GF-D8 (cell line): ENCODE measurements around the gene AKAP5.

ENCODE experiments used
- DNase-seq: peaks from one replicate; lab custom pipeline; 2025; lab: John Stamatoyannopoulos, UW

Gene AKAP5, protein sequence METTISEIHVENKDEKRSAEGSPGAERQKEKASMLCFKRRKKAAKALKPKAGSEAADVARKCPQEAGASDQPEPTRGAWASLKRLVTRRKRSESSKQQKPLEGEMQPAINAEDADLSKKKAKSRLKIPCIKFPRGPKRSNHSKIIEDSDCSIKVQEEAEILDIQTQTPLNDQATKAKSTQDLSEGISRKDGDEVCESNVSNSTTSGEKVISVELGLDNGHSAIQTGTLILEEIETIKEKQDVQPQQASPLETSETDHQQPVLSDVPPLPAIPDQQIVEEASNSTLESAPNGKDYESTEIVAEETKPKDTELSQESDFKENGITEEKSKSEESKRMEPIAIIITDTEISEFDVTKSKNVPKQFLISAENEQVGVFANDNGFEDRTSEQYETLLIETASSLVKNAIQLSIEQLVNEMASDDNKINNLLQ

DNA sequence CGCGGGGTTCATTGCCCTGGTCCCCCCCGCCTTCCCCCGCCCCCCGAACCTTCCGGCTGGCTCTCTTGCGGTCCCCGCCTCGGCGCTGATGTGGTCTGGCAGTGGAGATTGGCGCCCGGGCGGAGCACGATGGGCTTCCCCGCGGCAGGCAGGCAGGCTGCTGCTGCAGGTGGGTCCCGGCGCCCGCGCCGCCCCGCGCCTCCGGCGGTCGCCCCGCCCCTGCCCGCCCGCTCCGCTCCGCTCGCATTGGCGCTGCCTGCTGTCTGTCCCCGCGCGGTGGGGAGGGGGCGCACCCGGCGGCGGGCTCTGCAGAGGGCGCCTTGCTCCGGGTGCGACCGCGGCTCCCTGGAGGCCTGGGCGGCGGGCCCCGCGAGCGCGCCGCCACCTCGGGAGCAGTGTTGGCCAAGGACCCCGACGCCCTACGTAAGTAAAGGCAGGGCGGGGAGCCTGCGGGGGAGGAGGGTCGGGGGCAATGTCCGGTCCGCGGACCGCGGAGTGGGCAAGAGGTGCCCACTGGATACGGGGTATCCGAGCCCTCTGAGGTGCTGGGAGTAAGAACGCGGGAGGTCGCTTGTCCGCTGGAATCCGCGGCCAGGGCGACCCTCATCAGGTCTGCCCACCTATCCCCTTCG is at the start of gene AKAP5:
Gene AKAP5, plus strand, starts transcription at position 309 of the 632 bp plus-strand sequence. CDS start 2,896 bp downstream, outside the sequence.
- no peak for DNase-seq

DNA sequence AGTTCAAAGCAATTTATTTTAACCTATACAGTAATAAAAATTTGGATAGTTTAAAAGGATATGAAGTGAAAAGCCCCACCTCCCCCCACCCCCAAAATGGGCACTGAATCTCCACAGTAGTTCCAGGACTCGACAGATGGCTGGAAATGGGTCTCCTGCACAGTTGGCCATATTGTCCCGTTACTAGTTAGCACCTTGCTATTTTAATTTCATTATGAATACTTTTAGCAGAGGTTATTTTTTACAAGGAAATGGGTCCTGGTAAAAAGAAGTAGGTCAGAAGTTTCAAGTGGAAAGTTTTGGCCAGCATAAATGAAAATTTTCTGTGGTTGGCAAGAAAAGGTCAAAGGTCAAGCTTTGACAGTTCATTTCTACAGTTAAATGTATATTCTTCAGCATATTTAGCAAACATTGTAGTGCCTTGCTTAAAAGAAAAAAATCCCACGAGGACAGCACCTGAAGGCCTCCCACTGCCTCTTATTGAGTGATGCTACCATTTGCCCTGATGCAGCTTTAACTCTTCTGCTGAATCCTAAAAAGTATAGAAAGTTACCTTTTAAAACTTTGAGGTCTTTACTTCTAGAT is 48.9 kb upstream of the AKAP5 start:
- no peak for DNase-seq

DNA sequence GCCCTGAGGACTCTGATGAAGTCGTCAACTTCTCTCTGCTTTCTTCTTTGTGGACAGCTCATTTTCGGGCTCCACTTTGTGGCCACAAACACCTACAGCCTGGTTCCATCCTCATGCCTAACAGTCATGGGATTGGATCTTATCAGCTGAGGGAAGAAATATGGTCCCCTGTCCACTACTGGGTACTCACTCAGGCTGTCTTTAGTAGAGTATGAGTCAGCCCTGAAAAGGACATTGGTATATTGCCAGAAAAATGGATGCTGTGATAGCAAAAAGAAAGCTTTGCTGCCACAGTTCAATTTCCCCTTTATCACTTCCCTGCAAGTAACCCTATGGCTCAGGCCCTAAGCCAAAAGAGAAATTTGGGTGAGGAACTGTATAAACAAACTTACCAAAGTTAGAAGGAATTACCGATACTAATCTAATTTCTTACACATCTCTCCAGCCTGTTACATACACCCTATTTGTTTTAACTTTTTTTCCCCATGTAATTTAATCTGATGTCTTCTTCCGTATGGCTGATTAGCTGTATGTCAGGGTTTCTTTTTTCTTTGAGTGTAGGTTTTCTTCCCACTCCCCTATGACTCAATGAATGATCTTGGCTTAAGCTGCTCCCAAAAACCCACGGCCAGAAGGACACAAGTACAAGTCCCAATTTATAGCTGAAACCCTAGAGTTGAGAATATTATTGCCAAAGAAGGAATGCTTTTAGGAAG is 48.1 kb upstream of the AKAP5 start:
- DNase-seq = no peak

DNA sequence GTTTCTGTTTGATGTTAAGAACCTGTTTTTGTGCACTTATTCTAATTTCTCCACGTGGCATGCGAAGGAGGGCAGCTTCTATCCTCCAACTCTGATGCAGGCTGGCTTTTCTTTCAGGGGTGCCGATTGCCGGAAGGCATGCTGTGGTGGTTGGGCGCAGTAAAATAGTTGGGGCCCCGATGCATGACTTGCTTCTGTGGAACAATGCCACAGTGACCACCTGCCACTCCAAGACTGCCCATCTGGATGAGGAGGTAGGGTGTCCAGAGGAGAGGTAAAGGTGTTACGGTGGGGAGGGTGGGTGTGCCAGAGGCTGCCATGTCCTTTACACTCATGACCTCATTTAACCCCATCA is 47.6 kb upstream of the AKAP5 start:
- no peak for DNase-seq

DNA sequence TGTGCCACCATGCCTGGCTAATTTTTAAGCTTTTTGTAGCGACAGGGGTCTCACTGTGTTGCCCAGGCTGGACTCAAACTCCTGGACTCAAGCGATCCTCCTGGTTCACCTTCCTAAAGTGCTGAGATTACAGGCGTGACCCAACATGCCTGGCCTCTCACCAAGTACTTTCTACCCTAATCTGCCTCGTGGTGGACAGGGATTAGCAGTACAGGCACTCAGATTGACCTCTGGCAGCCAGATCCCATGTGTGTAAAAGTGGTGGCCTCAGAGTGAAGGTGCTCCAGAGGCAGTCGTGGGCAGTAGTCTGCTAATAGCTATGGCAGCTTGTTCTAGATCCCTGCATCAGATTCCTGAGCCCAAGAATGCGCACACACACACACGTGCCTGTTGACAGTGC is 46.3 kb upstream of the AKAP5 start:
- DNase-seq = no peak

DNA sequence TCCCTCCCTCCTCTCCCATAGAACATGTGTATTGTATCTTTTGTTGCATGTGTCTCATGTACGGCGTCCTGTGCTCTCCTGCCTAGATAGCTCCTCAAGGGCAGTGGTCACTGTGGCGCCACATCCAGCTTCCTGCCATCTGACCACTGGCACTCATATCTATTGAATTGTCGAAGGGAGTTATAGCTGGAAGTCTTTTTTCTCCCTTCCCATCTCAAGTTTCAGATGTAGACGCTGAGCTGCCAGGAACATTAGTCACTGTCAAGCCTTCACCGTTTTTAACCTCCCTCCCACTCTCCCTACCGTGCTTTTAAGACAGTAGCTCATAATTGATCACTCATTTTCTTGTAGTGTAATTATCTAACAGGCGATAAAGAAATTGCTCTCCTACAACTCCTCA is 44.1 kb upstream of the AKAP5 start:
- no peak for DNase-seq

DNA sequence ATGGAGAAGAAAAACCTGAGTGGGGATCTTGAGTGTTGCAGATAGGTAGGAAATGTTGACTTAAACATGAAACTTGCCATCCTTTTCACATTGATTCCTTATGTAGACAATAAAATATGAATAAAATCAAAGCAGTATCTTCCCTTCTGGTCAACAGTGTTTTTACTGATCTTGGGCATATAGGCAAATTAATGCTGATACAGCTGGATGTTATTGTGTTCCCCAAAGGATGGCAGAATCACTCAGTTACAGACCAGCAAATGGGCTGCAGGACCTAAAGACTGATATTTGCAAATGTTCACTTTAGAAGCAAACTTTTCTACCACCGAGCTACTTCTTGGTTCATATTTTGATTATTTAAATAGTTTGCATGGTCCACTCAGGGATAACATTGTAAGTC is 43.3 kb upstream of the AKAP5 start:
- DNase-seq = no peak

DNA sequence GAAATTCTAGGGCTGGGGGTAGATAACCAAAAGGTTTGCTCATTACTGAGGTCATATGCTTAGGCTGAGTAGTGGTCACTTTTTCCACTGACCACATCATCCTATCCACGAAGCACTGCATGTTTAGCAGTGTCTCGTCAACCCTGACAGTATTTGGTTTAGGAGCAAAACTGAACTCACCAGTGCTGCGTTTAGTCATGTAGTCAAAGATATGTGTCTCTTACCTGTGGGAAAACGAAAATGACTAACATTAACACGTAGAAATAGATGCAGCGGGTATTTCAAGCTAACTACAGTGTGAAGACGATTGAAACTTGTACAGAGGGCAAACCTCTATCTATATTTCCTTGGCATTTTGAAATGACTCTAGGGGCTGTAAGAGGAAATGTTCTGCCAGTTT is 42.5 kb upstream of the AKAP5 start:
- no peak for DNase-seq

DNA sequence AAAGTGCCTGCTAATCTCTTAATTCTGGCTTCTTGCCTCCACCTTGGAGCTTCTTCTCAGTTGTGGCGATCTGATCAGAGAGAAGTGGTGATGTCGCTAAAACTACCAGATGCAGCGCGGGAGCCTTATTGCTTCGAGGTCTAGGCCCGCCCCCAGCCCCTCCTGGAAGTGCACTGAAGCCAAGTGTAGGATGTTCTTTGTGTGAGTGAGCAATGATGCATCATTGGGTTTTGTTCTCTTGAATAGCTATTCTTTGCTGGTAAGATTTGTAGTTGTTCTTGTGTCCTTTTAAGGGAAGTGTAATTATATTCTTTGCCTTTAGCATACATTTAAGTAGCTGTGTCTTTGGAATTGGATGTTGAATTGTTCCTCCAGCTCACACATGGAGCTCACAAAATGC is 41.3 kb upstream of the AKAP5 start:
- DNase-seq = no peak

DNA sequence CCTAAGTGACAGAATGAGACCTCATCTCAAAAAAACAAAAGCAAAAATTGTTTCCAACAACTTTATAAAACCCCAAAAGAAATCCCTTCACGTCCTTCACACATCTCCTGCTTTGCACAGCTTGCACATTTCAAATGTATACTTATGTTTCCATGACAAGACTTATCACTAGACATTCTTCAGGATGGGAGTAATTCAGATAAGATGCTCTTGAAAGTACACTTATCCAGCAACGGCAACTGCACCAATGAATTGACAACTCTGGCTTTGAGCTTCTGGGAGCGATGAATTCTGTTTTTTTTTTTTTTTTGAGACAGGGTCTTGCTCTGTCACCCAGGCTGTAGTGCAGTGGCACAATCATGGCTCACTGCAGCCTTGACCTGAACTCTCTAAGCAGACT is 30.8 kb upstream of the AKAP5 start:
- no peak for DNase-seq

DNA sequence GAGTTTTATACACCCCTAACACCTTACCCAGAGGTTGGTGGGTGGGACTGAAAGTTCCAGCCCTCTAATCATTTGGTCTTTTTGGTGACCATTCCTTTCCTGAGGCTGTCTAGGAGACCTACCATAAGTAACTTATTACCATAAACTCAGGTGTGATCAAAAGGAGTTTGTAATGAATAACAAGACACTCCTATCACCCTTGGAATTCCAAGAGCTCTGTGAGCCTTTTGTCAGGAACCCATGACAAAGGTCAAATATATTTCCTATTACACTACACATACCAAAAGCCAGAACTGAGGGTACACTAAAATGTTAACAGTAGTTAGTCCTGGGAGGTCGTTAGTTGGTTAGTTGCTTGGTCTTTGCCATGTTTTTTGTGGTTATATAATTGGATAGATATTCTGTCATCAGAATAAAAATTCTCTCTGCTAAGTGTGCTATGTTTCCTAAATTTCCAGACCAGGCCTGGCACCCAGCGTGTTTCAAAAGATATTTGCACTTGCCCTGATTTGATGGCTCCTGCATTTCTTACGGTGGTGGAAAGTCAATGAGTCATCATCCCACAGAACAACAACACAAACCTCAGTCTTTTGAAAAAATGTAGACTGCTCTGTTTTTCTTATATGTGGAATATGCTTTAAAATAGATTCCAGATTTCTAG is 27.0 kb upstream of the AKAP5 start:
- DNase-seq = no peak

DNA sequence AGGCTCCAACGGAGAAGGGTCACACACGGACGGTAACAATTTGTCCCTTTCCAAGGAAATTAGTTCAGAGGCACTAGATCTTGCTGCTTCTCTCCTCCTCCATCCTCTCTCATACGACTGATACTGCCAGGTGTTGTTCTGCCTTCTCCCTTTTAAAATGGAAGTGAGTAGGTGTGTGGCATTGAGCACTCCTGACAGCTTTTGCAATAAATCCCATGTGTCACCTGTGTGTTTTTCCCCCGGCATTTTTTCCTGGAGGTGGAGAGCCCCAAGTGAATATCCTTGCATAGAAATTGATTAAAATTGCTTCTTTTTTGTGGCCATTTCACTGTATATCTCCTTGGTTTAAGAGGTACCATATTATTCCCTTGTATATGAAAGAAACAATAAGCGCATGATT is 26.2 kb upstream of the AKAP5 start:
- DNase-seq = no peak

DNA sequence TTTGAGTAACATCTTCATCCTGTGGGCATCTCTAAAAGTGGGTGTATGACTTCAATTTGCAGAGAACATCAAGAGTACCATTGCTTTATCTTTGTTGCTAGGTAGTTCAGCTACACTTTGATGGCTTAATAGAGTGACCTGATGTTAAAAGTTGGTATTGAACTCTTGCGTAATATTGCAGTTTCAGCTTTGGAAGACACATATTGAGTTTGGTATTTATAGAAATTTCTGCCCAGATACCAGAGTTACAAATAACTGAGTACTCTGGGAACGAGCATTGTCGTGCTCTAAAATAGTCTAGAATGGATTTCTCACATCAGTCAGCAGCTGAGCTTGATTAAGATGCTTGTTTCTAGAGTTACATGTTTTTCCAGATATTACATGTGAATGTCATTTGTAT is 24.8 kb upstream of the AKAP5 start:
- no peak for DNase-seq

DNA sequence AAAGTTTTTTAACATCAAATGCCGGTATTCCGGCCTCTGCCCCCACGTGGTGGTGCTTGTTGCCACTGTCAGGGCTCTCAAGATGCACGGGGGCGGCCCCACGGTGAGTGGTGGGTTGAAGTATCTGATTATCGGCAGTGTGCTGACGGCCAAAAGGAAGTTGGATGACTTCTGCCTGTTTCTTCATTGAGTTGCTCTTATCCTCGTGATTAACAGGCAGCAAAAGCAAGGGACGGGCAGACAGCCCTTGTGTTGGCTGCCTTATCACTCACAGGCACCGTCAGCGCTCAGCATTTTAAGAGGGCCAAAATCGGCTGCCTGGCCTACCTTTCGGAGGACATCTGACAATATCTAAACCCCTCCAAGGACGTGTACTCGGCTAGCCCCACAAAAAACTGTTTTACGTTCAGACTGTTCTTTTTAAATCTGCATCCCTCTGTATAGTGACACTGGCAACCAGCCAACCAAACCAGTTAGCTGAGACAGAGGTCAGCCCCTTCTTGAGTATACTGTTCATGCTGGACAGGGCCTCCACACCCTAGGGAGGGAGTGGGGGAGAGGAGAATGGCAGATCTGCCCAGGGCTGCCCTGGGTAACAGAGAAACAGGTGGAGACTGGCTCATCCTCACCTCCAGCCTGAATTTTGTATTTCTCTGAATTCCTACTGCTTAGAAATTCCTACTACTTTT is 22.9 kb upstream of the AKAP5 start:
- no peak for DNase-seq

DNA sequence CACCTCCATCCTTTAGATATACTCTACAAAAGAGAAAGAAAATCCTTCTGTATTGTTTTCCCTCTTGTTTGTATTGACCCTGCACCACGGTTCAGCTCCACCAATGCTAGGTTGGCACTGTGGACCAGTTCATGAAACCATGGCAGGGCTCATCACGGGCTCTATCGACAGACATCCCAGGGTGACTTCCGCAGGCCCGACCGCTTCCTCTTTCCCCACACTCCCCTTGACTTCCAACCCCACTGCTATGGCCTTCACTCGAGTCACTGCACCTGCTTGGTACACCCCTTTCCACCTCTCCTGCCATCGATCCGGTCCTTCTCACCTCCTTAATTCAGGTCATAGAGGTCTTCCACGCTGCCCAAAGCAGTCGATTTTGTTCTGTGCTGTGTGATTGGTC is 21.2 kb upstream of the AKAP5 start:
- DNase-seq = no peak

DNA sequence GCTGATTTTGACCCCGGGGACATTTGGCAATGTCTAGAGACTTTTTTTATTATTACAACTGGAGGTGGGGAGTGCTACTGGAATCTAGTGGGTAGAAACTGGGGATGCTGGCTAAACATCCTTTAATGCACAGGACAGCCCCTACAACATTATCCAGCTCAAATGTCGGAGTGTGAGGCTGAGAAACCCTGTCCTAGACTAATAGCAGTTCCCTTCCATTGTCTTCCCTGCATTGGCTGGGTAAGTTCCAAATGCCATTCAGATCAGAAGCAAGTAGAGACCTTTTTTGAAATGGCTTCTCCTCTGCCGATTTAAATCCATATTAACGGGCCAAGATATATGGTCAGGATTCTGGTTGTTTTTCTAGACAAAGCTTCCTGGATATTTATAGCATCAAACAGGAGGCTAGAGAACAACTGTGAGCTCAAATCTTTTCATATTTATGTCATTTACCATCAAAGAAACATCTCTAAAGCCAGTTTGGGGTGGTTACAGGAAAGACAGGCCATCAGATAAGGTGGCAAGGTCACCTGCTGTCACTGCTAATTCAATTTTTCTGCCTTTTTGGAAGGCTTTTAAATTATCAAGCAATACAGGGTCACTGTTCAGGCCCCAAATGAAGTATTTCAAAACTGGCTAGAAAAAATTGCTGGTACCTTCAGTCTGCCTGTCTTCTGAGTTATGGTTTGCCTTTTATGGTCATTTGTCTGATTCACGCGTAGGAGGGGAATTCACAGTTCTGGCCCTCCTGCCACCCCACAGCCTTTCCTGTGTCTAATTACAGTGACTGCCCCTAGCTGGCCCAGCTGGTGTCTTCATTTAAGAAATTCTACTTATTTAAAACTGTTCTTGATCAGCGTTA is 20.1 kb upstream of the AKAP5 start:
- DNase-seq = no peak

DNA sequence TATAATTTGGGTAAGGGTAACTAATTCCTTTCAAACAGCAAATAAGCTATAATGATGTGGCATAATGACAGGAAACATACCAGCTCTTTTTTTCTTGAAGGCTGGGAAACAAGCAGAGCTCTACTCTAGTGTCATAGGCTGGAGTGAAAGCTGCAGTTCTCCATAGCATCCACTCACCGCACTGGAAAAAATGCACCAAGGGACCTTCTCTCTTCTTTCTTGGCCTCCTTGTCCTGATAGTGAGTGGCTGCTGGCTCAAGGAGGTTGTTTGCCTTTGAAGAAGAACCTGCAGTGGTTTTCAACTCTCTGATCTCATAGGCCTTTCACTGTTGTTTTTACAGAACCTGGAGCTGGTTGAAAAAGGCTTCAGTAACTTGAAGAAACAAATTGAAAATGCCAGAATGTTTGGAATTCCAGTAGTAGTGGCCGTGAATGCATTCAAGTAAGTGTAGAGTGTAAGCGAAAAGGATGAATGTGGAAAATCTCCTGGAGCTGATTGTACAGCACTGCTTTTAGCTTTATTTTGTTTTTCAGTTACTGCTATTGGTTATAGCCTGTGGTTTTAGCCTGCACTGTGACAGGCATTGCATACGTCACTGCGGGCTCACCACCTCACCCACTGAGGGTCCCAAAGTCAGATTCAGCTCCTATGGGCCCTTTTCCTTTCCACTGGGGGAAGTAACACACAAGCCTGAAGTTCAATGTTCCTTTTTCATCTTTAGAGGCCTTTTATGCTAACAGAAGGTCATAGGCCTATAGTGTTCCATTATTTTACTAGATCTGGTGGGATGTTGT is 17.2 kb upstream of the AKAP5 start:
- DNase-seq = no peak

DNA sequence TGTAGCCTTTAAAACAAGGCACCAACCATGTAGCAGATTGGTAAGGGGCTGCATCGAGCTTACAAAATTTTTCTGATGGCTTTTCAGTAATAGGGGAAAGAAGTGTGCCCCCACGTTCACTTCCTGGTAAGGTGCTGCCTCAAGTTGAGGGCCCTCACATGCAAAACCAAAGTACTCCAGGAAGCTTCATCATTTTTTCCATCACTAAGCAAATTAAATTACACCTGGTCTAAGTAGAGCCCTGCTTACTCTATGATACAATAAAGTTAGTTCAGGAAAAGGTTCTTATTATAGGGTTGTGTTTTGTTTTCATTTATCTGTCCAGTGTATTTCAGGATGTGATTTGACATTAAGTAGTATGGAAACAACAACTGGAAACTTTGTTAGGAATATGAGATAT is 15.0 kb upstream of the AKAP5 start:
- DNase-seq = no peak

DNA sequence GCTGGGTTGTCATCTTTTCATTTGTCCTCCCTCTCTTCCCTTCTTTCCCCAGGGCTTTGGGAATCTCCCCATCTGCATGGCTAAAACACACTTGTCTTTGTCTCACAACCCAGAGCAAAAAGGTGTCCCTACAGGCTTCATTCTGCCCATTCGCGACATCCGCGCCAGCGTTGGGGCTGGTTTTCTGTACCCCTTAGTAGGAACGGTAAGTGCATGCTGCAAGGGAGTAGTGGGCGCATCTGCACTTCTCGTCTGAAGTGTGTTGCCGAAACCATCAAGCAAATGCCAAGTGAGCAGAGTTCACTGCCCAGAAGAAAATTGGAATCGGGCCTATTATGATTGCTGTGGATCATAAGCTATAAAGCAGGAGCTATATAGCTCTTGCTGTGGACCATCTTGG is 10.6 kb upstream of the AKAP5 start:
- DNase-seq = no peak
